IMR-90 (cell line): ENCODE measurements around the gene LSM7. TPM values are rescaled to one million over a fixed set of nuclear protein-coding genes. Genes with fewer than 3 reads are reported as not detected.

Experiments used
- ATAC-seq: fragments of 200-7000 bp; cut with Tn5 transposase; 2 replicates; pipeline ENCODE4 v1.9.1; 2020; ENCODE audit warnings: low read depth, mild to moderate bottlenecking, moderate library complexity
- BruUV-seq: library from RNA; stranded (reverse); fragments of 400-500 nt; replicated peaks from 2 replicates; lab custom pipeline; 2021; lab: Mats Ljungman, UMichigan
- CTCF ChIA-PET: fragments of 300-600 bp; formaldehyde crosslinking; extraction: SDS; loops from one replicate; lab custom pipeline; 2021; ENCODE audit warnings: antibody characterized with exemption; lab: Yijun Ruan, JAX
- POLR2A ChIA-PET: fragments of 300-600 bp; sonication (Branson Sonifier 250); formaldehyde crosslinking; loops from one replicate; lab custom pipeline; 2022; ENCODE audit warnings: antibody characterized with exemption; ENCODE audit not compliant: unreplicated experiment; lab: Charles Lee
- DNase-seq: peaks from one replicate; pipeline ENCODE4 v3.0.0; 2013
- H2AFZ ChIP-seq: replicated peaks from 2 replicates; pipeline ENCODE3; 2013; ENCODE audit warnings: low read length, mild to moderate bottlenecking; ENCODE audit not compliant: poor library complexity
- H2AK5ac ChIP-seq: 2 replicates; pipeline ENCODE4 v1.6.1; 2013; ENCODE audit warnings: low read depth, low read length, inconsistent platforms
- H2AK9ac ChIP-seq: replicated peaks from 2 replicates; pipeline ENCODE3; 2013; ENCODE audit warnings: mild to moderate bottlenecking, low read depth, low read length, moderate library complexity; ENCODE audit not compliant: poor library complexity
- H2BK120ac ChIP-seq: 2 replicates; pipeline ENCODE4 v1.6.1; 2013; ENCODE audit warnings: low read depth, low read length, inconsistent platforms
- H2BK15ac ChIP-seq: 3 replicates; pipeline ENCODE4 v1.6.1; 2013; ENCODE audit warnings: low read depth, low read length, inconsistent platforms
- H2BK20ac ChIP-seq: 2 replicates; pipeline ENCODE4 v1.6.1; 2013; ENCODE audit warnings: low read depth, mild to moderate bottlenecking, inconsistent platforms, low read length, moderate library complexity
- H2BK5ac ChIP-seq: 2 replicates; pipeline ENCODE4 v1.6.1; 2013; ENCODE audit warnings: mild to moderate bottlenecking, low read depth, low read length, inconsistent platforms; ENCODE audit not compliant: poor library complexity, severe bottlenecking
- H3K14ac ChIP-seq: replicated peaks from 2 replicates; pipeline ENCODE4 v1.6.1; 2013; ENCODE audit warnings: low read depth, low read length, inconsistent platforms
- H3K18ac ChIP-seq: 2 replicates; pipeline ENCODE4 v1.6.1; 2013; ENCODE audit warnings: low read depth, low read length, control low read depth
- H3K23ac ChIP-seq: 2 replicates; pipeline ENCODE4 v1.6.1; 2013; ENCODE audit warnings: low read depth, low read length, inconsistent platforms
- H3K27ac ChIP-seq: 2 replicates; pipeline ENCODE4 v1.5.1; 2013; ENCODE audit warnings: mild to moderate bottlenecking, control low read depth, low read length; ENCODE audit not compliant: insufficient read depth
- H3K27me3 ChIP-seq: 2 replicates; pipeline ENCODE4 v1.6.1; 2013; ENCODE audit warnings: low read length; ENCODE audit not compliant: control insufficient read depth, insufficient read depth
- H3K36me3 ChIP-seq: 2 replicates; pipeline ENCODE4 v1.6.1; 2013; ENCODE audit warnings: low read length, mixed read lengths; ENCODE audit not compliant: control insufficient read depth, insufficient read depth
- H3K4ac ChIP-seq: 2 replicates; pipeline ENCODE4 v1.6.1; 2013; ENCODE audit warnings: low read depth, low read length, inconsistent platforms
- H3K4me1 ChIP-seq: 2 replicates; pipeline ENCODE4 v1.6.1; 2013; ENCODE audit warnings: low read length, mixed read lengths; ENCODE audit not compliant: control insufficient read depth, insufficient read depth
- H3K4me2 ChIP-seq: 2 replicates; pipeline ENCODE4 v1.6.1; 2013; ENCODE audit warnings: low read depth, mild to moderate bottlenecking, control low read depth, low read length, moderate library complexity
- H3K4me3 ChIP-seq: 2 replicates; pipeline ENCODE4 v1.5.1; 2013; ENCODE audit warnings: low read depth, mild to moderate bottlenecking, control low read depth, low read length, moderate library complexity; ENCODE audit not compliant: insufficient read depth
- H3K56ac ChIP-seq: 2 replicates; pipeline ENCODE4 v1.6.1; 2013; ENCODE audit warnings: low read length, inconsistent platforms; ENCODE audit not compliant: insufficient read depth; ENCODE audit errors: extremely low read depth
- H3K79me1 ChIP-seq, 2 experiments: 2 replicates each; pipeline ENCODE4 v1.6.1; 2013; ENCODE audit warnings: low read length in 2 of 2, inconsistent platforms in 1 of 2, low read depth in 1 of 2
- H3K9ac ChIP-seq: 2 replicates; pipeline ENCODE4 v1.6.1; 2013; ENCODE audit warnings: low read depth, low read length, control low read depth
- H3K9me1 ChIP-seq: 2 replicates; pipeline ENCODE4 v1.6.1; 2013; ENCODE audit warnings: low read length, inconsistent platforms; ENCODE audit not compliant: insufficient read depth
- H3K9me3 ChIP-seq: 2 replicates; pipeline ENCODE4 v1.6.1; 2013; ENCODE audit warnings: low read length; ENCODE audit not compliant: control insufficient read depth, insufficient read depth
- H4K20me1 ChIP-seq: 2 replicates; pipeline ENCODE4 v1.6.1; 2013; ENCODE audit warnings: low read length, inconsistent platforms; ENCODE audit not compliant: insufficient read depth
- H4K5ac ChIP-seq: 2 replicates; pipeline ENCODE4 v1.6.1; 2013; ENCODE audit warnings: mild to moderate bottlenecking, low read depth, low read length, control low read depth
- H4K8ac ChIP-seq, 2 experiments: 2 replicates each; pipeline ENCODE4 v1.6.1; 2013; ENCODE audit warnings: low read depth in 2 of 2, low read length in 2 of 2, control low read depth in 1 of 2, inconsistent platforms in 1 of 2
- H4K91ac ChIP-seq: 2 replicates; pipeline ENCODE4 v1.6.1; 2013; ENCODE audit warnings: low read depth, low read length, inconsistent platforms; ENCODE audit not compliant: insufficient read depth
- BHLHE40 ChIP-seq: fragments of 150-350 bp; IDR thresholded peaks from 2 replicates; pipeline ENCODE4 v1.6.1; 2016; ENCODE audit warnings: mild to moderate bottlenecking, low read depth, low read length
- CEBPB ChIP-seq: IDR thresholded peaks from 2 replicates; pipeline ENCODE4 v1.6.1; 2012; ENCODE audit warnings: low read depth, low read length, improper control_type of control experiment
- CHD1 ChIP-seq: IDR thresholded peaks from 2 replicates; pipeline ENCODE4 v1.6.1; 2012; ENCODE audit warnings: low read depth, low read length, improper control_type of control experiment
- FOS ChIP-seq: fragments of 150-350 bp; IDR thresholded peaks from 2 replicates; pipeline ENCODE4 v1.6.1; 2016; ENCODE audit warnings: low read depth, low read length
- MAFK ChIP-seq: IDR thresholded peaks from 2 replicates; pipeline ENCODE4 v1.6.1; 2012; ENCODE audit warnings: low read depth, low read length, improper control_type of control experiment
- MAZ ChIP-seq: IDR thresholded peaks from 2 replicates; pipeline ENCODE4 v1.6.1; 2012; ENCODE audit warnings: low read depth, mild to moderate bottlenecking, low read length, improper control_type of control experiment, moderate library complexity, borderline replicate concordance
- NFE2L2 ChIP-seq: fragments of 150-350 bp; IDR thresholded peaks from 2 replicates; pipeline ENCODE4 v1.6.1; 2016; ENCODE audit warnings: low read depth, mild to moderate bottlenecking, low read length
- POLR2A ChIP-seq: IDR thresholded peaks from 2 replicates; pipeline ENCODE4 v1.6.1; 2012; ENCODE audit warnings: mild to moderate bottlenecking, low read depth, low read length
- RAD21 ChIP-seq: IDR thresholded peaks from 2 replicates; pipeline ENCODE4 v1.6.1; 2012; ENCODE audit warnings: low read length, improper control_type of control experiment
- RCOR1 ChIP-seq: IDR thresholded peaks from 2 replicates; pipeline ENCODE4 v1.6.1; 2012; ENCODE audit warnings: mild to moderate bottlenecking, low read length, improper control_type of control experiment; ENCODE audit not compliant: insufficient replicate concordance
- RFX5 ChIP-seq: IDR thresholded peaks from 2 replicates; pipeline ENCODE4 v1.8.0; 2012; ENCODE audit warnings: low read depth, mild to moderate bottlenecking, low read length, moderate library complexity
- SMC3 ChIP-seq: fragments of 150-350 bp; IDR thresholded peaks from 2 replicates; pipeline ENCODE4 v1.6.1; 2016; ENCODE audit warnings: low read depth, mild to moderate bottlenecking, antibody characterized with exemption, low read length, moderate library complexity
- WGBS, 2 experiments: methylation state at CpG; one replicate each; pipeline versions ENCODE4 v1.1.5 to v1.1.7; 2013; ENCODE audit warnings: missing lambda C conversion rate in 2 of 2; ENCODE audit not compliant: insufficient read length in 1 of 2; ENCODE audit errors: extremely low coverage in 2 of 2; 5-methylcytosine and 5-hydroxymethylcytosine counted together
- dilution Hi-C: fragments of 300-500 bp; cut with HindIII; formaldehyde crosslinking; loops from one replicate; pipeline ENCODE4 v1.14.3; 2018; ENCODE audit warnings: low sequenced_read_pairs; ENCODE audit not compliant: unreplicated experiment
- in situ Hi-C: fragments of 300-500 bp; cut with MboI; formaldehyde crosslinking; loops from 3 replicates; pipeline ENCODE4 v1.14.3; 2019; ENCODE audit warnings: low sequenced_read_pairs, inconsistent platforms, mixed read lengths
- intact Hi-C: fragments of 100-400 bp; cut with micrococcal nuclease; formaldehyde crosslinking; loops from 2 replicates; pipeline ENCODE4 v1.10.0; 2022
- polyA plus RNA-seq, 3 experiments: library from polyadenylated mRNA; depleted of rRNA; stranded (reverse); fragments of >200 nt; gene quantifications; 2 replicates each; pipeline ENCODE4 v1.2.3, GENCODE V29; 2012; ENCODE audit warnings: low replicate concordance in 1 of 3
- total RNA-seq: library from RNA; depleted of rRNA; stranded (reverse); fragments of >200 nt; gene quantifications from 2 replicates; pipeline ENCODE4 v1.2.3, GENCODE V29; 2012
- TF ChIP-seq, protein P1 (sequence below): fragments of 150-350 bp; IDR thresholded peaks from 2 replicates; pipeline ENCODE4 v1.6.1; 2017; ENCODE audit warnings: mild to moderate bottlenecking, antibody characterized with exemption, low read length, low read depth
- TF ChIP-seq, protein P2 (sequence below): conservative IDR thresholded peaks from 2 replicates; pipeline ENCODE4 v1.5.1; 2012; ENCODE audit warnings: mild to moderate bottlenecking, low read depth, low read length, improper control_type of control experiment
- TF ChIP-seq, protein P3 (sequence below): fragments of 150-350 bp; IDR thresholded peaks from 2 replicates; pipeline ENCODE4 v1.6.1; 2016; ENCODE audit warnings: low read depth, mild to moderate bottlenecking, low read length, moderate library complexity, borderline replicate concordance

The LSM7 gene
- total and polyA plus RNA-seq, 2 of the 4 experiments (the other 2 are of a cell fraction) = 145 to 708 TPM

DNA sequence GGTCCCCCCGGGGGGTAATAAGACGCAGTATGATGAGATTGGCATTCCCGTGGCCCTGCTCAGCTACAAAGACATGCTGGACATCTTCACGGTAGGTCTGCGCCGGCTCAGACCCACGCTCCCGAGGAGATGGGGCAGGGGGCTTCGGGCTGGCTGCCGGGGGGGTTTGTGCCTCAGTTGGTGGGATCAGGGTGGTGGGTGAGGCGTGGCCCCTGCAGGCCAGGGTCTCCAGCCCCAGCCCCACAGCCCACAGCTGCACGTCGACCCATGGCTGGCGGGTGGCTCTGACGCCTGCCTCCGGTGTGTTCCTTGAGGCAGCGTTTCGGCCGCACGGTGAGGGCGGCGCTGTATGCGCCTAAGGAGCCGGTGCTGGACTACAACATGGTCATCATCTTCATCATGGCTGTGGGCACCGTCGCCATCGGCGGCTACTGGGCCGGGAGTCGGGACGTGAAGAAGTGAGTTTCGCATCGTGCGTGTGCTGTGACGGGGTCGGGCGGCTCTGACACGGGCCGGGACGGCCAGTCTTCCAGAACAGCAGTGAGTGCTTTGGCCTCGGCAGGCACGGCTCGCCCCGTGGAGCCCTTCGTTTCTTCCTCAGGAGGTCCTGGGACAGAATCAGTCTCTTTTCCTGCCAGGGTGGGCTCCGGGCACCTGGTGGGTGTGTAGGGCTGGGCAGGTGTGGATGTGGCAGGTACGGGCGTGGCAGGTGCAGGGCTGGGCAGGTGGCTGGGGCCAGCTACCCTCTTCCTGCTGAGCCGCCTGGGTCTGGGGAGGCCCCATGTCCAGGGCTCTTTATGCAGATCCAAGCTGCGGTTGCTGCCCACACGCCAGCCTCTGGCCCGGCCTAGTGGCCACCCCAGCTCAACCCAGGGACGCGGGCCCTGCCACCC, 10.6 kb upstream of the LSM7 start:
- H3K56ac ChIP-seq = no peak overlapping the region
- WGBS, 2 experiments = 94% methylated on average over 31 of the region's 54 CpGs; no CpG with 5 or more reads in 1 of the 2 experiments
- peaks cover 13% of the 10 kb centered on the region for H3K9me1 ChIP-seq
- dilution Hi-C loops (no loop called here), in situ Hi-C loops (no loop called here), intact Hi-C loops (no loop called here)
- ATAC-seq (no peak), DNase-seq (no peak)
- peaks cover 20 to 33% of the 10 kb centered on the region in 2 experiments for H3K79me1 ChIP-seq
- no peaks in the 10 kb centered on the region for H3K9me3 ChIP-seq
- BruUV-seq = no TSS peak
- no peak overlapping the region for H2BK20ac ChIP-seq
- no peak overlapping the region for H2AK9ac ChIP-seq
- no peak overlapping the region for H3K4ac ChIP-seq
- no peak overlapping the region for H2BK120ac ChIP-seq
- H3K36me3 ChIP-seq = peaks cover 20% of the 10 kb centered on the region
- H2AFZ ChIP-seq = no peak overlapping the region
- H2BK15ac ChIP-seq = no peak overlapping the region
- no peaks in the 10 kb centered on the region for H3K4me1 ChIP-seq
- no peak overlapping the region for H4K8ac ChIP-seq
- H3K27me3 ChIP-seq = no peaks in the 10 kb centered on the region
- H3K27ac ChIP-seq = no peak overlapping the region
- no peak overlapping the region for H3K4me2 ChIP-seq
- no peak overlapping the region for H3K9ac ChIP-seq
- ChIA-PET POLR2A (no interaction called here), CTCF (no interaction called here)
- H2AK5ac ChIP-seq = no peak overlapping the region
- H4K5ac ChIP-seq = no peak overlapping the region
- H4K20me1 ChIP-seq = peaks cover 16% of the 10 kb centered on the region
- H3K14ac ChIP-seq = no peak overlapping the region
- H3K23ac ChIP-seq = no peak overlapping the region
- no peak overlapping the region for H2BK5ac ChIP-seq
- H3K4me3 ChIP-seq = no peak overlapping the region
- no peak overlapping the region for H4K91ac ChIP-seq
- no peak overlapping the region for H3K18ac ChIP-seq
- no peak for TF ChIP-seq CHD1
- TF ChIP-seq, protein P1, sequence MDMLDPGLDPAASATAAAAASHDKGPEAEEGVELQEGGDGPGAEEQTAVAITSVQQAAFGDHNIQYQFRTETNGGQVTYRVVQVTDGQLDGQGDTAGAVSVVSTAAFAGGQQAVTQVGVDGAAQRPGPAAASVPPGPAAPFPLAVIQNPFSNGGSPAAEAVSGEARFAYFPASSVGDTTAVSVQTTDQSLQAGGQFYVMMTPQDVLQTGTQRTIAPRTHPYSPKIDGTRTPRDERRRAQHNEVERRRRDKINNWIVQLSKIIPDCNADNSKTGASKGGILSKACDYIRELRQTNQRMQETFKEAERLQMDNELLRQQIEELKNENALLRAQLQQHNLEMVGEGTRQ = no peak
- no peak for TF ChIP-seq RFX5
- TF ChIP-seq, protein P2, sequence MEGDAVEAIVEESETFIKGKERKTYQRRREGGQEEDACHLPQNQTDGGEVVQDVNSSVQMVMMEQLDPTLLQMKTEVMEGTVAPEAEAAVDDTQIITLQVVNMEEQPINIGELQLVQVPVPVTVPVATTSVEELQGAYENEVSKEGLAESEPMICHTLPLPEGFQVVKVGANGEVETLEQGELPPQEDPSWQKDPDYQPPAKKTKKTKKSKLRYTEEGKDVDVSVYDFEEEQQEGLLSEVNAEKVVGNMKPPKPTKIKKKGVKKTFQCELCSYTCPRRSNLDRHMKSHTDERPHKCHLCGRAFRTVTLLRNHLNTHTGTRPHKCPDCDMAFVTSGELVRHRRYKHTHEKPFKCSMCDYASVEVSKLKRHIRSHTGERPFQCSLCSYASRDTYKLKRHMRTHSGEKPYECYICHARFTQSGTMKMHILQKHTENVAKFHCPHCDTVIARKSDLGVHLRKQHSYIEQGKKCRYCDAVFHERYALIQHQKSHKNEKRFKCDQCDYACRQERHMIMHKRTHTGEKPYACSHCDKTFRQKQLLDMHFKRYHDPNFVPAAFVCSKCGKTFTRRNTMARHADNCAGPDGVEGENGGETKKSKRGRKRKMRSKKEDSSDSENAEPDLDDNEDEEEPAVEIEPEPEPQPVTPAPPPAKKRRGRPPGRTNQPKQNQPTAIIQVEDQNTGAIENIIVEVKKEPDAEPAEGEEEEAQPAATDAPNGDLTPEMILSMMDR = no peak
- TF ChIP-seq RAD21 = no peak
- TF ChIP-seq NFE2L2 = no peak
- no peak for TF ChIP-seq SMC3
- no peak for TF ChIP-seq BHLHE40
- TF ChIP-seq MAFK = no peak
- no peak for TF ChIP-seq POLR2A
- no peak for TF ChIP-seq CEBPB
- TF ChIP-seq, protein P3, sequence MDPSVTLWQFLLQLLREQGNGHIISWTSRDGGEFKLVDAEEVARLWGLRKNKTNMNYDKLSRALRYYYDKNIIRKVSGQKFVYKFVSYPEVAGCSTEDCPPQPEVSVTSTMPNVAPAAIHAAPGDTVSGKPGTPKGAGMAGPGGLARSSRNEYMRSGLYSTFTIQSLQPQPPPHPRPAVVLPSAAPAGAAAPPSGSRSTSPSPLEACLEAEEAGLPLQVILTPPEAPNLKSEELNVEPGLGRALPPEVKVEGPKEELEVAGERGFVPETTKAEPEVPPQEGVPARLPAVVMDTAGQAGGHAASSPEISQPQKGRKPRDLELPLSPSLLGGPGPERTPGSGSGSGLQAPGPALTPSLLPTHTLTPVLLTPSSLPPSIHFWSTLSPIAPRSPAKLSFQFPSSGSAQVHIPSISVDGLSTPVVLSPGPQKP = no peak
- no peak for TF ChIP-seq MAZ
- TF ChIP-seq FOS = no peak
- TF ChIP-seq RCOR1 = no peak
